CD4-positive, alpha-beta T cell treated with Interleukin-6 for 4 hours (primary cell): ENCODE measurements around the gene ADIPOQ.
A peak's percentile ranks its signal among the peaks of the same experiment; 100 is the strongest.
"Not testable (repeated sequence)": the region's sequence is repeated elsewhere in the genome, so short reads cannot be mapped to it uniquely, and the experiment has no call there.

ENCODE experiments used
- DNase-seq: peaks from one replicate; pipeline ENCODE4 v3.0.0-alpha.2; 2020; ENCODE audit warnings: mixed read lengths

ADIPOQ gene

GRCh38 chr3:186842426-186843038 is at the start of gene ADIPOQ:
Gene ADIPOQ (plus strand): TSS chr3:186842710. CDS start chr3:186853059, 10,349 bp downstream.
- no peak for DNase-seq

GRCh38 chr3:186798239-186798874 is 44.2 kb upstream of the ADIPOQ start:
- no peak for DNase-seq

- DNase-seq: no peak
These were observed 42.2 kb upstream of the ADIPOQ start for GRCh38 chr3:186800285-186800684.

- no peak for DNase-seq
These were observed 39.8 kb upstream of the ADIPOQ start for GRCh38 chr3:186802701-186803100.

- DNase-seq: not testable (repeated sequence)
These were observed 39.1 kb upstream of the ADIPOQ start for GRCh38 chr3:186803447-186803846.

GRCh38 chr3:186806089-186807055 is 36.1 kb upstream of the ADIPOQ start, which contains the start of gene RFC4:
Gene RFC4 (minus strand): TSS chr3:186806482. CDS start chr3:186804713, 1,769 bp downstream.
- peak; percentile 89 for DNase-seq

- no peak for DNase-seq
These were observed 35.3 kb upstream of the ADIPOQ start for GRCh38 chr3:186807231-186807630.

- no peak for DNase-seq
These were observed 32.0 kb upstream of the ADIPOQ start for GRCh38 chr3:186810336-186810996.

GRCh38 chr3:186811313-186811712 is 31.2 kb upstream of the ADIPOQ start:
- not testable (repeated sequence) for DNase-seq

GRCh38 chr3:186814100-186814499 is 28.4 kb upstream of the ADIPOQ start:
- no peak for DNase-seq

- no peak for DNase-seq
These were observed 27.1 kb upstream of the ADIPOQ start for GRCh38 chr3:186815435-186815834.

- no peak for DNase-seq
These were observed 24.0 kb upstream of the ADIPOQ start for GRCh38 chr3:186818516-186818915.

- DNase-seq: no peak
These were observed 23.6 kb upstream of the ADIPOQ start for GRCh38 chr3:186818956-186819355.

GRCh38 chr3:186821429-186822387 is 20.8 kb upstream of the ADIPOQ start:
- DNase-seq: peak; percentile 20

GRCh38 chr3:186822388-186822759 is 20.1 kb upstream of the ADIPOQ start:
- not testable (repeated sequence) for DNase-seq

GRCh38 chr3:186823386-186823785 is 19.1 kb upstream of the ADIPOQ start:
- no peak for DNase-seq

GRCh38 chr3:186824430-186825139 is 17.9 kb upstream of the ADIPOQ start:
- no peak for DNase-seq

GRCh38 chr3:186825294-186825821 is 17.2 kb upstream of the ADIPOQ start:
- DNase-seq: peak; percentile 34

GRCh38 chr3:186825872-186826409 is 16.6 kb upstream of the ADIPOQ start:
- peak; percentile 5 for DNase-seq

GRCh38 chr3:186826410-186826975 is 16.0 kb upstream of the ADIPOQ start:
- peak; percentile 30 for DNase-seq
